HepG2 (cell line): ENCODE data around the gene RBM14. TPM values are rescaled to one million over a fixed set of nuclear protein-coding genes. Genes with fewer than 3 reads are reported as not detected.

Experiments used
- BHLHE40 ChIP-seq: IDR thresholded peaks from 2 replicates; pipeline ENCODE4 v1.6.1; 2011; ENCODE audit warnings: low read length, improper control_type of control experiment
- DNMT1 ChIP-seq: sonication (generic); formaldehyde crosslinking; IDR thresholded peaks from 2 replicates; pipeline ENCODE4 v1.5.1; 2020; ENCODE audit warnings: mild to moderate bottlenecking, missing genetic modification reagents
- HCFC1 ChIP-seq: fragments of 150-350 bp; IDR thresholded peaks from 2 replicates; pipeline ENCODE4 v1.6.1; 2014; ENCODE audit warnings: low read depth, low read length
- HNRNPL ChIP-seq: fragments of 200-400 bp; formaldehyde crosslinking; IDR thresholded peaks from 2 replicates; pipeline ENCODE4 v1.6.1; 2017; ENCODE audit warnings: mild to moderate bottlenecking, low read depth, low read length
- MED8 ChIP-seq: sonication (generic); formaldehyde crosslinking; IDR thresholded peaks from 2 replicates; pipeline ENCODE4 v1.8.1; 2023; ENCODE audit warnings: mild to moderate bottlenecking, missing genetic modification reagents; ENCODE audit not compliant: insufficient replicate concordance
- MXD4 ChIP-seq: IDR thresholded peaks from 2 replicates; pipeline ENCODE4 v1.6.1; 2016; ENCODE audit warnings: mild to moderate bottlenecking, missing biosample characterization, missing genetic modification reagents
- PPARG ChIP-seq: conservative IDR thresholded peaks from 2 replicates; pipeline ENCODE4 v1.6.1; 2016; ENCODE audit warnings: missing biosample characterization, missing genetic modification reagents
- RFX5 ChIP-seq: IDR thresholded peaks from 2 replicates; pipeline ENCODE4 v1.6.1; 2011; ENCODE audit warnings: low read depth, low read length, improper control_type of control experiment
- SKI ChIP-seq: fragments of 450-650 bp; IDR thresholded peaks from one replicate; pipeline ENCODE4 v1.6.1; 2018; ENCODE audit warnings: mild to moderate bottlenecking; ENCODE audit not compliant: partially characterized antibody
- SSRP1 ChIP-seq: IDR thresholded peaks from 2 replicates; pipeline ENCODE4 v1.6.1; 2016; ENCODE audit warnings: control low read depth
- TMF1 ChIP-seq: sonication (generic); formaldehyde crosslinking; IDR thresholded peaks from 2 replicates; pipeline ENCODE4 v1.8.1; 2022; ENCODE audit warnings: low read depth, missing genetic modification reagents
- ZNF333 ChIP-seq: sonication (generic); formaldehyde crosslinking; IDR thresholded peaks from 2 replicates; pipeline ENCODE4 v1.4.0; 2020; ENCODE audit warnings: mild to moderate bottlenecking, missing genetic modification reagents, borderline replicate concordance
- ZNF335 ChIP-seq: sonication (generic); formaldehyde crosslinking; IDR thresholded peaks from 2 replicates; pipeline ENCODE4 v1.4.0; 2020; ENCODE audit warnings: missing genetic modification reagents
- ZNF747 ChIP-seq: sonication (generic); formaldehyde crosslinking; IDR thresholded peaks from 2 replicates; pipeline ENCODE4 v1.8.1; 2023; ENCODE audit warnings: missing genetic modification reagents, mild to moderate bottlenecking, borderline replicate concordance
- polyA plus RNA-seq, 8 experiments: library from polyadenylated mRNA; depleted of rRNA in 3 of 8; stranded (reverse) in 7 of 8; unstranded in 1 of 8; fragments of >200 nt; fragmentation: Illumina TruSeq in 4 of 8; extraction: Trizol in 4 of 8; gene quantifications; 2 replicates each; pipeline versions ENCODE4 v1.2.1 to v1.2.3, GENCODE V29; 2011 to 2016; ENCODE audit warnings: low read depth in 4 of 8, missing spikeins in 1 of 8, mixed read lengths in 1 of 8; ENCODE audit not compliant: insufficient read depth in 1 of 8
- total RNA-seq, 5 experiments: library from RNA; depleted of rRNA; stranded (reverse); fragments of >200 nt; fragmentation: Illumina TruSeq; extraction: Trizol; gene quantifications; 2 replicates each; pipeline ENCODE4 v1.2.3, GENCODE V29; 2016; ENCODE audit warnings: low read depth in 1 of 5
- TF ChIP-seq, protein P1 (sequence below): sonication (generic); formaldehyde crosslinking; IDR thresholded peaks from 2 replicates; pipeline ENCODE4 v1.4.0; 2020; ENCODE audit warnings: mild to moderate bottlenecking, missing genetic modification reagents
- TF ChIP-seq, protein P2 (sequence below): sonication (generic); formaldehyde crosslinking; IDR thresholded peaks from 2 replicates; pipeline ENCODE4 v1.8.0; 2022; ENCODE audit warnings: mild to moderate bottlenecking, missing genetic modification reagents
- TF ChIP-seq, protein P3 (sequence below), 2 experiments: fragments of 450-650 bp in 1 of 2; sonication (generic) in 1 of 2; formaldehyde crosslinking in 1 of 2; IDR thresholded peaks; 2 replicates each; pipeline versions ENCODE4 v1.6.1 to v1.8.0; 2016 to 2022; ENCODE audit warnings: antibody characterized with exemption in 1 of 2, mild to moderate bottlenecking in 1 of 2, missing genetic modification reagents in 1 of 2

RBM14 gene
- total and polyA plus RNA-seq, 2 of the 13 experiments (the other 11 are each of a cell fraction or from before 2014, with no cell fraction given): 12.7 to 44.1 TPM

DNA sequence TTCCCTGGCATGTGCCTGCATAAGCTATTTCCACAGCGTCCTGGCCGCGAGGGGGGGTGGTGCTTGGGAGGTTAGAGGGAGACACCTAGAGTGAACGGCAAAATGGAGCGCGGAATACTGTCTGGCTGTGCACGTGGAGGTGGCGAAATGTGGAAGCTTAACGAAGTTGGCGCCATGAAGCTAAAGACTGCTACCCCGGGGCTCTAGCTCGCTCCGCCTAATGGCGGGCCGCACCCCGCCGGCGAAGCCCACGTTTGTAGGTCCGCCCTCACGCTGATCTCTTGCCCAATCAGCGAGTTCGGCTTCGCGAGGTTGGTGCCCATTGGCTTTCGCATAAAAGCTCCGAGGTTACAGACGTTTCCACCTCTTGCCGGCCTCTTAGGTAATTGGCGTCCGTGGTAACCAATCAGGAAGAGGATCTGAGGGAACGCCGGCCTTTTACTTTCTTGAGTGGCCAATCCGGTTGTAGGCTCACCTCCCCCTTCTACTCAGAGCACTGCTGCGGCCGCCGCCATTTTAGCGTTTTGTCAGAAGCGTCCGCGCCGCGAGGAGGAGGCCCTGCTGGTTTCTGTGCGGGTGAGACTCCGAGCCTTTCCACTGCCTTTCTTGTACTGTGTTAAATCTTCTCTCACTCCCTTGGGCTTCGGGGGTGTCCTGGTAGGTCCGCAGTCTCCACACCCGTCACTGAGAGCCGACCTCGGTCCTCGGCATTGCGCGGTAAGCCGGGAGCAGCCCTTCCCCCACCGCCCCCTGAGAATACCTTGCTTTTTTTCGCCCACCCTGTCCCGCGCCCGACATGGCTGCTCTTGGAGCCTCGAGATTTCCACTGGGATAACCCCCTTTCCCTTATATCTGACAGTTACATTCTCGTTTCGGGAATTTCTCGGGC, 22.0 kb downstream of the RBM14 start, which contains the start of gene RBM4 (continued):
- TF ChIP-seq, protein P1, sequence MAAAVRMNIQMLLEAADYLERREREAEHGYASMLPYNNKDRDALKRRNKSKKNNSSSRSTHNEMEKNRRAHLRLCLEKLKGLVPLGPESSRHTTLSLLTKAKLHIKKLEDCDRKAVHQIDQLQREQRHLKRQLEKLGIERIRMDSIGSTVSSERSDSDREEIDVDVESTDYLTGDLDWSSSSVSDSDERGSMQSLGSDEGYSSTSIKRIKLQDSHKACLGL (CRISPR knock-in tag): peak; percentile 77
- TF ChIP-seq, protein P2, sequence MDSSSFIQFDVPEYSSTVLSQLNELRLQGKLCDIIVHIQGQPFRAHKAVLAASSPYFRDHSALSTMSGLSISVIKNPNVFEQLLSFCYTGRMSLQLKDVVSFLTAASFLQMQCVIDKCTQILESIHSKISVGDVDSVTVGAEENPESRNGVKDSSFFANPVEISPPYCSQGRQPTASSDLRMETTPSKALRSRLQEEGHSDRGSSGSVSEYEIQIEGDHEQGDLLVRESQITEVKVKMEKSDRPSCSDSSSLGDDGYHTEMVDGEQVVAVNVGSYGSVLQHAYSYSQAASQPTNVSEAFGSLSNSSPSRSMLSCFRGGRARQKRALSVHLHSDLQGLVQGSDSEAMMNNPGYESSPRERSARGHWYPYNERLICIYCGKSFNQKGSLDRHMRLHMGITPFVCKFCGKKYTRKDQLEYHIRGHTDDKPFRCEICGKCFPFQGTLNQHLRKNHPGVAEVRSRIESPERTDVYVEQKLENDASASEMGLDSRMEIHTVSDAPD (CRISPR knock-in tag): no peak
- peak; percentile 27; the same call in 1 of the 2 replicates for TF ChIP-seq HCFC1
- no peak; the same call in 1 of the 2 replicates for TF ChIP-seq ZNF333 (CRISPR knock-in tag)
- peak; percentile 76; the same call in 1 of the 2 replicates for TF ChIP-seq ZNF335 (CRISPR knock-in tag)
- TF ChIP-seq RFX5: no peak
- 0 out of 2 replicates have a peak, but pooled peaks have one; percentile 37 for TF ChIP-seq HNRNPL
- 0 out of 2 replicates have a peak, but pooled peaks have one; percentile 11 for TF ChIP-seq BHLHE40
- peak; percentile 63 for TF ChIP-seq MXD4 (CRISPR knock-in tag)
- TF ChIP-seq ZNF747 (CRISPR knock-in tag): peak; percentile 20; the same call in 1 of the 2 replicates
- no peak for TF ChIP-seq DNMT1 (CRISPR knock-in tag)
- no peak for TF ChIP-seq SSRP1 (CRISPR knock-in tag)
- TF ChIP-seq PPARG (CRISPR knock-in tag): no peak
- TF ChIP-seq SKI: peak; percentile 13
- TF ChIP-seq, protein P3, sequence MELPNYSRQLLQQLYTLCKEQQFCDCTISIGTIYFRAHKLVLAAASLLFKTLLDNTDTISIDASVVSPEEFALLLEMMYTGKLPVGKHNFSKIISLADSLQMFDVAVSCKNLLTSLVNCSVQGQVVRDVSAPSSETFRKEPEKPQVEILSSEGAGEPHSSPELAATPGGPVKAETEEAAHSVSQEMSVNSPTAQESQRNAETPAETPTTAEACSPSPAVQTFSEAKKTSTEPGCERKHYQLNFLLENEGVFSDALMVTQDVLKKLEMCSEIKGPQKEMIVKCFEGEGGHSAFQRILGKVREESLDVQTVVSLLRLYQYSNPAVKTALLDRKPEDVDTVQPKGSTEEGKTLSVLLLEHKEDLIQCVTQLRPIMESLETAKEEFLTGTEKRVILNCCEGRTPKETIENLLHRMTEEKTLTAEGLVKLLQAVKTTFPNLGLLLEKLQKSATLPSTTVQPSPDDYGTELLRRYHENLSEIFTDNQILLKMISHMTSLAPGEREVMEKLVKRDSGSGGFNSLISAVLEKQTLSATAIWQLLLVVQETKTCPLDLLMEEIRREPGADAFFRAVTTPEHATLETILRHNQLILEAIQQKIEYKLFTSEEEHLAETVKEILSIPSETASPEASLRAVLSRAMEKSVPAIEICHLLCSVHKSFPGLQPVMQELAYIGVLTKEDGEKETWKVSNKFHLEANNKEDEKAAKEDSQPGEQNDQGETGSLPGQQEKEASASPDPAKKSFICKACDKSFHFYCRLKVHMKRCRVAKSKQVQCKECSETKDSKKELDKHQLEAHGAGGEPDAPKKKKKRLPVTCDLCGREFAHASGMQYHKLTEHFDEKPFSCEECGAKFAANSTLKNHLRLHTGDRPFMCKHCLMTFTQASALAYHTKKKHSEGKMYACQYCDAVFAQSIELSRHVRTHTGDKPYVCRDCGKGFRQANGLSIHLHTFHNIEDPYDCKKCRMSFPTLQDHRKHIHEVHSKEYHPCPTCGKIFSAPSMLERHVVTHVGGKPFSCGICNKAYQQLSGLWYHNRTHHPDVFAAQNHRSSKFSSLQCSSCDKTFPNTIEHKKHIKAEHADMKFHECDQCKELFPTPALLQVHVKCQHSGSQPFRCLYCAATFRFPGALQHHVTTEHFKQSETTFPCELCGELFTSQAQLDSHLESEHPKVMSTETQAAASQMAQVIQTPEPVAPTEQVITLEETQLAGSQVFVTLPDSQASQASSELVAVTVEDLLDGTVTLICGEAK (IDR thresholded peaks at IDR 0.05): no peak
- TF ChIP-seq, protein P3 (CRISPR knock-in tag; IDR thresholded peaks at IDR 0.05): no peak; the same call in 1 of the 2 replicates
- TF ChIP-seq TMF1 (CRISPR knock-in tag): 0 out of 2 replicates have a peak, but pooled peaks have one; percentile 26
- peak; percentile 43 for TF ChIP-seq MED8 (CRISPR knock-in tag)
